ENCODE data around the gene CTNNA3.
"Not testable (repeated sequence)": the region's sequence is repeated elsewhere in the genome, so short reads cannot be mapped to it uniquely, and the experiment has no call there.

Gene CTNNA3

DNA sequence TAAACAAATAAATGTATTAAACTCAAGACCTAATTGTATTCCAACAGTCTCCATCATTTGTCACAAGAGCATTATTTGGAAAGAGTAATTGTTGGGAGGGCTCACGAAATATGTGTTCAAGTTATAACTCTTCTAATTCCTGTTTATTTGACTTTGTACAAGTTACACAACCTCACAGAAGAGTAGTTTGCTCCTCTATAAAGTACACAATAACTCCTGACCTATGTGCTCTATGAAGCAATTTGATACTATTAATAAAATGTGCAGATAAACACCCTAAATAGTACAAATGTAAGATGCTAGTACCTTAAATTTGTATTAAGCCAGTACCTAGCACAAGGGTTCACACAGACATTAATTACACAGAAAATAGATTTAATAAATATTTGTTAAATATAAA lies 484.3 kb downstream of the CTNNA3 start:
- Histone ChIP-seq H3K27me3 (ENCODE audit: control insufficient read depth, low read length) (no peaks in the 10 kb centered on the region), H3K4me3 (ENCODE audit: low read length) (no peak overlapping the region)

DNA sequence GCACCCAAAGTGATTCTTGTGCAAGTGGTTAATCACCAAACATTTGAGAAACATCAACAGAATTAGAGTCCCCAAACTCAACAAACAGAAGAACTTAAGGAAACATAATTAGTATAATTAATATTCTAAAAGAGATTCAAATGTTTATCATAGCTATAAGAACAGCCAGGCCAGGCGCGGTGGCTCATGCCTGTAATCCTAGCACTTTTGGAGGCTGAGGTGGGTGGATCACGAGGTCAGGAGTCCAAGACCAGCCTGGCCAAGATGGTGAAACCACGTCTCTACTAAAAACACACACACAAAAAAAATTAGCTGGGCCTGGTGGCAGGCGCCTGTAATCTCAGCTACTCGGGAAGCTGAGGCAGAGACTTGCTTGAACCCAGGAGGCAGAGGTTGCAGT lies 488.1 kb downstream of the CTNNA3 start:
- H3K36me3 ChIP-seq (ENCODE audit: control insufficient read depth, low read length); H3F3A ChIP-seq (ENCODE audit: control insufficient read depth, insufficient read depth); H3K4me2 ChIP-seq (ENCODE audit: low read length); H3K79me2 ChIP-seq (ENCODE audit: control insufficient read depth, low read length); H3K4me3 ChIP-seq (ENCODE audit: low read length); H3K9me3 ChIP-seq (ENCODE audit: control insufficient read depth, insufficient read depth, low read length); H4K20me1 ChIP-seq (ENCODE audit: control insufficient read depth, insufficient read depth, low read depth, low read length); H3K27me3 ChIP-seq (ENCODE audit: control insufficient read depth, low read length); H3K9me2 ChIP-seq (replicated peaks; ENCODE audit: control insufficient read depth, low read length); H3K4me1 ChIP-seq (ENCODE audit: control insufficient read depth, low read length); H3K27ac ChIP-seq (ENCODE audit: low read depth, low read length): not testable (repeated sequence)

More for the DNA sequence above, 484.3 kb downstream of the CTNNA3 start:
- no peak overlapping the region for H3K27ac ChIP-seq (ENCODE audit: low read depth, low read length)
- H3K9me3 ChIP-seq (ENCODE audit: control insufficient read depth, insufficient read depth, low read length), result no peaks in the 10 kb centered on the region
- H3F3A ChIP-seq (ENCODE audit: control insufficient read depth, insufficient read depth), result no peaks in the 10 kb centered on the region
- no peaks in the 10 kb centered on the region for H3K9me2 ChIP-seq (replicated peaks; ENCODE audit: control insufficient read depth, low read length)
- no peaks in the 10 kb centered on the region for H3K4me1 ChIP-seq (ENCODE audit: control insufficient read depth, low read length)
- no peaks in the 10 kb centered on the region for H4K20me1 ChIP-seq (ENCODE audit: control insufficient read depth, insufficient read depth, low read depth, low read length)
- TF ChIP-seq CTCF (IDR thresholded peaks at IDR 0.05; ENCODE audit: low read depth, low read length, poor library complexity, severe bottlenecking), result no peak
- no peak for TF ChIP-seq EZH2phosphoT487 (IDR thresholded peaks at IDR 0.05; ENCODE audit: borderline replicate concordance, low read length)
- H3K36me3 ChIP-seq (ENCODE audit: control insufficient read depth, low read length), result no peaks in the 10 kb centered on the region
- H3K4me2 ChIP-seq (ENCODE audit: low read length), result no peak overlapping the region
- no peaks in the 10 kb centered on the region for H3K79me2 ChIP-seq (ENCODE audit: control insufficient read depth, low read length)

DNA sequence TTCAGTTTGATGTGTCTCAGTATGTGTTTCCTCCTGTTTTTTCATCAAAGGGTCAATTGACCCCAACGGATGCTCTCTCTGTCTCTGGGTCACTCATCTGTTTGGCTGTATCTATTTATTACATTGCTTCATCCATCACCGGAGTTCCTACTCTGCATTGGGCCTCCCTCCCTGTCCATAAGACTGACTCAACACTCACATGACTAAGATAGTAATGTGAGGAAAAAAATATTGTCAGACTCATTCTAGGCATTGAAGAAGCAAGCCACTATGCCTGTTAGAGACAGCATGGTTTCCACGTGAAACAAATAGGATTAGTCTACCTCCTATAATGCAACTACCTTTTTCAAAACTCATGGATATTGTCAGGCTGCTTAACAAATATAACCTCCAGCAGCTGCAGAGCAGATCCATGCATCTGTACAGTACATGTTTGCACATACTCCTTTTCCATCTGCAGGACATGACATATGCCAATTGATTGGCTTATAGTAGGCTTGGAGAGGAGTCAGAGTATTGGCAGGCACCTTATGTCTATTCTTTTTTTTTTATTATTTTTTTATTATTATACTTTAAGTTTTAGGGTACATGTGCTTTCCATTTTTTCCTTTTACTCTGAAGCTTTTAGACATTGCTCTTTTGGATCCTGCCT lies 495.0 kb downstream of the CTNNA3 start:
- no peak for TF ChIP-seq EZH2phosphoT487 (IDR thresholded peaks at IDR 0.05; ENCODE audit: borderline replicate concordance, low read length)
- TF ChIP-seq CTCF (IDR thresholded peaks at IDR 0.05; ENCODE audit: low read depth, low read length, poor library complexity, severe bottlenecking), result no peak

DNA sequence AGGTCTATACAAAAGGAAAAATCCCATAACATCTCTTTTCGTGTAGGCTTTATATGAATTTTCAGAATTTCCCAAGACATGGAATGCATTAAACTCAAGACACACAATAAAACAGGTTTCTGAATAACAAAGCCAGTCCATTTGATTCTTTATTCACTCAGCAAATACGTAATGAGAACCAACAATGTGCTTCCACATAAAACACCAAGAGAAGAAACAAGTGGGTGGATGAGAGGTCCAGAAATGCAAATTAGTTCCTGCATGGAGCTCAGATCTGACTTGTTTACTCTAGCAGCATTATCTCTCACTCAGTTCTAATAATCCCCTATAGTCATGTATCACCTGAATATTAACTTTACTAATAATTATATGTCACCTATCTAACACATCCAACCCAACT lies 520.6 kb downstream of the CTNNA3 start:
- H3K9me2 ChIP-seq (replicated peaks; ENCODE audit: control insufficient read depth, low read length), result no peaks in the 10 kb centered on the region
- H3K4me2 ChIP-seq (ENCODE audit: low read length), result no peak overlapping the region
- TF ChIP-seq EZH2phosphoT487 (IDR thresholded peaks at IDR 0.05; ENCODE audit: borderline replicate concordance, low read length) (no peak), CTCF (IDR thresholded peaks at IDR 0.05; ENCODE audit: low read depth, low read length, poor library complexity, severe bottlenecking) (no peak)
- H3K4me3 ChIP-seq (ENCODE audit: low read length), result no peak overlapping the region
- H3K27me3 ChIP-seq (ENCODE audit: control insufficient read depth, low read length), result no peaks in the 10 kb centered on the region
- no peaks in the 10 kb centered on the region for H3F3A ChIP-seq (ENCODE audit: control insufficient read depth, insufficient read depth)
- H3K36me3 ChIP-seq (ENCODE audit: control insufficient read depth, low read length), result no peaks in the 10 kb centered on the region
- H3K79me2 ChIP-seq (ENCODE audit: control insufficient read depth, low read length), result no peaks in the 10 kb centered on the region
- no peaks in the 10 kb centered on the region for H4K20me1 ChIP-seq (ENCODE audit: control insufficient read depth, insufficient read depth, low read depth, low read length)
- H3K27ac ChIP-seq (ENCODE audit: low read depth, low read length), result no peak overlapping the region
- H3K9me3 ChIP-seq (ENCODE audit: control insufficient read depth, insufficient read depth, low read length), result no peaks in the 10 kb centered on the region
- no peaks in the 10 kb centered on the region for H3K4me1 ChIP-seq (ENCODE audit: control insufficient read depth, low read length)

More for the DNA sequence above, 495.0 kb downstream of the CTNNA3 start:
- Histone ChIP-seq H3K4me3 (ENCODE audit: low read length) (no peak overlapping the region), H3K9me3 (ENCODE audit: control insufficient read depth, insufficient read depth, low read length) (no peaks in the 10 kb centered on the region), H3K4me2 (ENCODE audit: low read length) (no peak overlapping the region), H3K36me3 (ENCODE audit: control insufficient read depth, low read length) (no peaks in the 10 kb centered on the region), H3F3A (ENCODE audit: control insufficient read depth, insufficient read depth) (no peaks in the 10 kb centered on the region), H4K20me1 (ENCODE audit: control insufficient read depth, insufficient read depth, low read depth, low read length) (no peaks in the 10 kb centered on the region), H3K79me2 (ENCODE audit: control insufficient read depth, low read length) (no peaks in the 10 kb centered on the region), H3K27ac (ENCODE audit: low read depth, low read length) (no peak overlapping the region), H3K27me3 (ENCODE audit: control insufficient read depth, low read length) (no peaks in the 10 kb centered on the region), H3K4me1 (ENCODE audit: control insufficient read depth, low read length) (no peaks in the 10 kb centered on the region), H3K9me2 (replicated peaks; ENCODE audit: control insufficient read depth, low read length) (no peaks in the 10 kb centered on the region)

All from DOHH2 (cell line).